GM12892 (cell line): ENCODE measurements around the gene CACNA2D1.

Experiments
- POLR2A ChIP-seq: IDR thresholded peaks from 2 replicates; pipeline ENCODE4 v1.6.1; 2011; ENCODE audit warnings: low read depth, low read length, control low read depth
- POLR2AphosphoS5 ChIP-seq: IDR thresholded peaks from 2 replicates; pipeline ENCODE4 v1.6.1; 2011; ENCODE audit warnings: low read depth, low read length, control low read depth
- TAF1 ChIP-seq: IDR thresholded peaks from 2 replicates; pipeline ENCODE4 v1.6.1; 2011; ENCODE audit warnings: low read depth, mild to moderate bottlenecking, control low read depth, low read length, borderline replicate concordance

GRCh38 chr7:82390936-82391335 lies 52.6 kb downstream of the CACNA2D1 start:
- TF ChIP-seq POLR2A (no peak), POLR2AphosphoS5 (no peak), TAF1 (no peak)
